ENCODE results near the gene APP.

The APP gene

DNA sequence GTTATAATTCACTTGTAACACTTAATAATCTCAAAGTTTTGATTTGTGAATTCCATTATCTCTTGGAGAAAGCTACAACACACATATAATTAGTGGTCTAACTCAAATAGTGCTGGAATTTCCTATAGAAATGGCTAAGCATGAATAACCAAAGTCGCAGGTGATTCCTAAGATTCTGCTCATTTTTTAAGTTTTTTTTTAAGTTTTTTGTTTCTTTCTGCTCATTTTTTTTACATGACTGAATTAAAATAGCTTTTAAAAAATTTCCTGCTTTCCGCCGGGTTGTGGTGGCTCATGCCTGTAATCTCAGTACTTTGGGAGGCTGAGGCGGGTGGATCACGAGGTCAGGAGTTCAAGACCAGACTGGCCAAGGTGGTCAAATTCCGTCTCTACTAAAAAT, 90.4 kb downstream of the APP start:
- TF ChIP-seq, protein P1, sequence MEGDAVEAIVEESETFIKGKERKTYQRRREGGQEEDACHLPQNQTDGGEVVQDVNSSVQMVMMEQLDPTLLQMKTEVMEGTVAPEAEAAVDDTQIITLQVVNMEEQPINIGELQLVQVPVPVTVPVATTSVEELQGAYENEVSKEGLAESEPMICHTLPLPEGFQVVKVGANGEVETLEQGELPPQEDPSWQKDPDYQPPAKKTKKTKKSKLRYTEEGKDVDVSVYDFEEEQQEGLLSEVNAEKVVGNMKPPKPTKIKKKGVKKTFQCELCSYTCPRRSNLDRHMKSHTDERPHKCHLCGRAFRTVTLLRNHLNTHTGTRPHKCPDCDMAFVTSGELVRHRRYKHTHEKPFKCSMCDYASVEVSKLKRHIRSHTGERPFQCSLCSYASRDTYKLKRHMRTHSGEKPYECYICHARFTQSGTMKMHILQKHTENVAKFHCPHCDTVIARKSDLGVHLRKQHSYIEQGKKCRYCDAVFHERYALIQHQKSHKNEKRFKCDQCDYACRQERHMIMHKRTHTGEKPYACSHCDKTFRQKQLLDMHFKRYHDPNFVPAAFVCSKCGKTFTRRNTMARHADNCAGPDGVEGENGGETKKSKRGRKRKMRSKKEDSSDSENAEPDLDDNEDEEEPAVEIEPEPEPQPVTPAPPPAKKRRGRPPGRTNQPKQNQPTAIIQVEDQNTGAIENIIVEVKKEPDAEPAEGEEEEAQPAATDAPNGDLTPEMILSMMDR (IDR thresholded peaks at IDR 0.05; ENCODE audit: extremely low read depth, missing control alignments), result no peak
- DNase-seq (ENCODE audit: low spot score), result no peak

DNA sequence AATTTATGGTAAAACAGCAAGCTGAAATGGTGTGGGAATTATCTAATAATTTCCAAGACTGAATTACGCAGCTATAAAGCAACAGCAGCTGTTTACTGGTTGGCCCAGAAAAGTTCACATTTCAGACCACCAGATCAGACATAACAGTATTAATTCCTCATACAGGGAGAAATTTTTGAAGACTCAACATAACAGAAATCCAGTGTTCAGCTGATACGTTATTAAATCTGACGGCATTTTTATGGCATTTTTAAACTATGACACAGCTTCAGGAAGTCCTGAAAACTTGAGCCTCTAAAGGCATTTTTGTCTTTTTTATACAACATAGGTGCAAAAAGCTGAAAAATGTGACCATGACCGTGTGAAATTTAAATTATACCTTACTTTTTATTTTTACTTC, 91.2 kb downstream of the APP start:
- no peak for DNase-seq (ENCODE audit: low spot score)
- TF ChIP-seq, protein P1 (IDR thresholded peaks at IDR 0.05; ENCODE audit: extremely low read depth, missing control alignments), result no peak

DNA sequence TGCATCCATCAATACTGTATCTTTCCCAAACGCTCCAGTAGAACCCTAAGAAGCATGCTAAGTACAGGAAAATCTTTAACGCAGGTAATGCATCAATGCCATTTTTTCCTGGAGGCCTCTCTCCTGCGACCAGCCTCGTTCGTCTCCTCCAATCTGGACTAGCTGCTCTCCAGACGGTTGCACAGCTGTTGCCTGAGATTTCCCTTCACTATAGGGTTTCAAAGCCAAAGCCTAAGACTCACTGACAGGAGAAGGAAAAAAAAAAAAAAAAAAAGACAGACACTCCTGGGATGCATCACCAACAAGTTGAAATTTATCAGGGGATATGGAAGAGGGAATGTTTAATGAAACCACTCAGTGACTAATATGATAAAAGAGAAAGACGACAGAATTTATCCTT, 93.0 kb downstream of the APP start:
- TF ChIP-seq, protein P1 (IDR thresholded peaks at IDR 0.05; ENCODE audit: extremely low read depth, missing control alignments), result no peak
- no peak for DNase-seq (ENCODE audit: low spot score)

DNA sequence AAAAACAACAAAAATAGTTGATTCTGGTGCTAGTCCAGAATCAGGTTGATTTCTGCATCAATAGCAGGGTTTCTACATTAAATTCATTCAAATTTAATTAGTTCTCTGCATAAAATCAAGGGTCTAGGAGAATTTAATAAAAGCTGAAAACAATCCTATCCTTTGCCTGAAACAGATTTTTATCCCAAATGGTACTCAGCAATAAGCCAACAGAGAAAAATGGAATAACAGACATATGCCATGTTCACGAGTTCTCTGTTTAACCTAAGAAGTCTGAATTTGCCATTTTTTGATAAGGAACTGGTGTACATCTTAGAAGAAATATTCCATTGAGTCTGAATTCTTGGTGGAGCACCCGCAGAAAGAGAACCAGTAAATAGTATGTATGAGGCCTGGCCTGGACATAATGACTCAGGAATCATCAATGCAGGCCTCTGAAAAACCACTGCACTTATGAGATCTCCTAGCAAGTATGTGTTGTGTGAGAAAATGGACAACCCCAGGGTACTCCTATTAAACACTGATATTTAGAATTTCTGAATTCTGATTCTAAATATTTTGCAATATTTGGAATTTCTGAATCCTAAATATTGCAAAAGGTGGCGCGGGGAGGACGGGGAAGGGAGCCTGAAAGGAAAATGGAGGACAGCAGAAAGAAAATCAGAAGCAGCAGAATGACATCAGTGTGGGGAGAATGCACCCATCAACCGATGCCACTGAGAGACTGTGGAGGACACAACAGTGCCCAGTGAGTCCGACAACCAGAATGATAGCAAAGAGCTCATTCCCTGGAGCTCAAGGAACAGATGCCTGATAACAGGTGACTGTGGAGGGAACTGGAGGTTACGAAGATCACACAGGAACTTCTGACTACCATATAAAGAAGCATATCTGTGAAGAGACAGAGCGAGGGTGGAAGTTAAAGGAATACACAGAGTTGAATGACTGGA, 97.6 kb downstream of the APP start:
- TF ChIP-seq, protein P1 (IDR thresholded peaks at IDR 0.05; ENCODE audit: extremely low read depth, missing control alignments), result no peak
- DNase-seq (ENCODE audit: low spot score), result no peak

DNA sequence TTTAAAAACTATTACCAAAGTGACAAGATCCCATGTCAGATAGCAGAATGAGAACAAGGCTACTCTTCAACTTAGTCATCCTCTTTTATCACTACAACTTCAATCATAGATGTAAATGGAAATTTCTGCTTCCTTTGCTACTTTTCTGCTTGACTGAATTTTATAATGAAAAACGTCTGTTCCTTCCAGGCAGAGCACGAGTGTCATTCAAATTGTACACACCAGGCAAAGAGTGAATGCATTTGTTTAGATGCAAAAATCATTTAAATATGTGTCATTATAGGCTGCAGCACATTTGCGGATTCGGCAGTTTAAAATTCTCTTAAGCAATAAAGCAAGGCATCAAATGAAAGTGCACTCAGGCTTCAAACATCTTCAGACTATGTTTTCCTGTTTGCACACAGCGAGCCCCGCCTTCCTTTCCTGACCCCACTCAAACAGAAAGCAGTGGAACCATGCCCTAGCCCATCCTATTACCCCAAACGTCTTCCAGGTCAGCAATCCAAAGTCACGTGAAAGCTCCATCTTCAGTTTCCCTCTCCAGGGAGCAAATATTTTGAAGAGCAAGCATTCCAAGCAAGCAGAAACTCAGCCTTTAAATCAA, 99.6 kb downstream of the APP start:
- TF ChIP-seq, protein P1 (IDR thresholded peaks at IDR 0.05; ENCODE audit: extremely low read depth, missing control alignments), result no peak
- DNase-seq (ENCODE audit: low spot score), result peak; percentile 13

DNA sequence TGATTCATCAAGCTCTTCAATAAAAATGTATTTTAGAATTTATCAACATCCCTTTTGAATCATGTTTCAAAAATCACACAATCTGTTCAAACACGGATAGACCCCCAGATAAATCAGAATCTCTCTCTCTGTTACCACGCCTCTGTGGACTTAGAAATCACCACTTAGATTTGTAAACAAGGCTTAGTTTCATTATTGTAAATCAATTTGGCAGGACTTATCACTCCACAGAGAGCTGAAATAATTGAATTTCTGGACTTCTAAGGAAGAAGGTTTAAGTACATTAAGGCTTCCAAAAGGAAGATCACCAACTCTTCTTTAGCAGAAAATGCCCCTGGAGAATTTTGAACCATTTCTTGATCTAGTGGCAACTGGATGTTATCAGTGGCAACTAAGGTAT, 100.4 kb downstream of the APP start:
- no peak for DNase-seq (ENCODE audit: low spot score)
- TF ChIP-seq, protein P1 (IDR thresholded peaks at IDR 0.05; ENCODE audit: extremely low read depth, missing control alignments), result no peak

DNA sequence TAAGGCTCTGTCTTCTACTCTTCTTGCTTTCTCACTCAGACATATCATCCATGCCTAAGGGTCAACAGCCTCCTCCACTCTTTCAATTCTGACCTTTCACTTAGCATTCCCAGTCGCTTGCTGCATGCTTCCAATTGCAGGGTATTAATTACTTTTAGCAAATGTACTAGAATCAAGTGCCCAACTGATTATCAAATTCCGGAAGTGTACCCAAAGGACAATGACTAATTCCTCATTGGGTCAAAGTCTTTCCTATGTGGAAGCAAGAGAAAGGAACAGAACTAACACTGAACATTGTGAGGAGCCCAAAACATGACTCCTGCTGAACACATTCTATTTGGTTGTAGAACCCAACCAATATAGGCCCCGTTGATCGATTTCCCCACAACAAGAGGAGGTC, 101.8 kb downstream of the APP start:
- TF ChIP-seq, protein P1 (IDR thresholded peaks at IDR 0.05; ENCODE audit: extremely low read depth, missing control alignments), result no peak

More for the DNA sequence above, 101.8 kb downstream of the APP start:
- DNase-seq (ENCODE audit: low spot score), result no peak
